ENCODE data around the gene COL18A1. TPM values are rescaled to one million over a fixed set of nuclear protein-coding genes. Genes with fewer than 3 reads are reported as not detected.

COL18A1 gene
- total and polyA plus RNA-seq, 5 donors from 2014 or later = 0.29 to 2.7 (median 1.3) TPM

- Mint-ChIP-seq H3K4me1 (peaks cover 0 to 4% (median 2%) of the 10 kb centered on the region in 4 donors), H3K36me3 (no peaks in the 10 kb centered on the region), H3K27me3 (no peaks in the 10 kb centered on the region), H3K27ac (no peak overlapping the region), H3K9me3 (peaks cover 0 to 1% (median 0%) of the 10 kb centered on the region in 7 donors), H3K4me3 (no peak overlapping the region)
- no peaks in the 10 kb centered on the region for H3K4me1 ChIP-seq (ENCODE audit: control insufficient read depth, insufficient read depth, low read length, poor library complexity, severe bottlenecking)
- no peaks in the 10 kb centered on the region for H3K9me3 ChIP-seq (ENCODE audit: control insufficient read depth in 2 of 2, low read length in 2 of 2)
- H3K36me3 ChIP-seq (ENCODE audit: control insufficient read depth, insufficient read depth, low read length) = no peaks in the 10 kb centered on the region
- H3K4me3 ChIP-seq (ENCODE audit: low read depth, low read length) = no peak overlapping the region
- H3K27ac ChIP-seq (ENCODE audit: insufficient read depth, low read length, poor library complexity, severe bottlenecking) = no peak overlapping the region
- H3K27me3 ChIP-seq (ENCODE audit: control insufficient read depth, insufficient read depth, low read length) = no peaks in the 10 kb centered on the region
- ATAC-seq (ENCODE audit: low read depth in 2 of 2) (no peak), DNase-seq (no peak)
Observed at GRCh38 chr21:45454060-45454925, 49.3 kb downstream of the COL18A1 start.

DNA sequence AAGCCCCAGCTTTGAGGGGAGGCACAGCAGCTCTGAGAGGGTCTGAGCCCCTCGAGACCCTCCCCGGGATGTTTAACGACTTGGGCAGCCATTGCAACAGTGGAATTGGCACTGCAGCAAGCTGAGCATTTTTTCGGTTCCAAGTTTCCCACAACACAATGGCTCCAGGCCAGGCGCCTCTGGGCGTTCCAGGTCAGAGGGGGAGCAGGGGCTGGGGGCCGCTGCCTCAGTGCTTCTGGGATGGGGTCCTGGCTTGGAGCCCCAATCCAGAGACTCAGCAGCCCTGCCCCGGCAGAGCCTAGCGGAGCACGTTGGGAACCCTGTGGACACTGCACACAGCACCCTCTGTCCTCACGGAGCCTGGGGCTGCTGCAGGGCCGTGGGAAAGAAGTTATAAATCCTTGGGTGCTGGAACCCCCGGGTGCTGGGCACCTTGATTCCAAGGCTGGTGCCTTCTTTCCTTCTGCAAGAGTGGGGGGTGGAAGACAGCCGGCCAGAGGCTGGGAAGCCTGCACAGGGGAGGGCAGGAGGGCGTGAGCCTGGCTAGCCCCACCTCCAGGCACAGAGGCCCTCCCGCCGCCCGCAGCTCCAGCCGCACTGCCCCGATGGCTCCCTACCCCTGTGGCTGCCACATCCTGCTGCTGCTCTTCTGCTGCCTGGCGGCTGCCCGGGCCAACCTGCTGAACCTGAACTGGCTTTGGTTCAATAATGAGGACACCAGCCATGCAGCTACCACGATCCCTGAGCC lies 50.1 kb downstream of the COL18A1 start:
- H3K4me3 ChIP-seq (ENCODE audit: low read depth, low read length) = no peak overlapping the region
- no peaks in the 10 kb centered on the region for H3K36me3 ChIP-seq (ENCODE audit: control insufficient read depth, insufficient read depth, low read length)
- no peaks in the 10 kb centered on the region for H3K9me3 ChIP-seq (ENCODE audit: control insufficient read depth in 2 of 2, low read length in 2 of 2)
- Mint-ChIP-seq H3K9me3 (peaks cover 0 to 1% (median 0%) of the 10 kb centered on the region in 7 donors), H3K27ac (no peak overlapping the region), H3K27me3 (no peaks in the 10 kb centered on the region), H3K4me3 (no peak overlapping the region), H3K4me1 (peaks cover 0 to 4% (median 2%) of the 10 kb centered on the region in 4 donors), H3K36me3 (no peaks in the 10 kb centered on the region)
- no peak overlapping the region for H3K27ac ChIP-seq (ENCODE audit: insufficient read depth, low read length, poor library complexity, severe bottlenecking)
- H3K27me3 ChIP-seq (ENCODE audit: control insufficient read depth, insufficient read depth, low read length) = no peaks in the 10 kb centered on the region
- ATAC-seq (ENCODE audit: low read depth in 2 of 2) (no peak), DNase-seq (peak in 1 of 3 donors; percentile 7)
- H3K4me1 ChIP-seq (ENCODE audit: control insufficient read depth, insufficient read depth, low read length, poor library complexity, severe bottlenecking) = no peaks in the 10 kb centered on the region

GRCh38 chr21:45455674-45456583 lies 51.0 kb downstream of the COL18A1 start:
- Mint-ChIP-seq H3K4me1 (peaks cover 0 to 4% (median 2%) of the 10 kb centered on the region in 4 donors), H3K4me3 (no peak overlapping the region), H3K36me3 (no peaks in the 10 kb centered on the region), H3K9me3 (peaks cover 0 to 1% (median 0%) of the 10 kb centered on the region in 7 donors), H3K27ac (no peak overlapping the region), H3K27me3 (peaks cover 4% of the 10 kb centered on the region)
- Histone ChIP-seq H3K36me3 (ENCODE audit: control insufficient read depth, insufficient read depth, low read length) (no peaks in the 10 kb centered on the region), H3K4me1 (ENCODE audit: control insufficient read depth, insufficient read depth, low read length, poor library complexity, severe bottlenecking) (no peaks in the 10 kb centered on the region), H3K9me3 (ENCODE audit: control insufficient read depth in 2 of 2, low read length in 2 of 2) (no peaks in the 10 kb centered on the region), H3K27me3 (ENCODE audit: control insufficient read depth, insufficient read depth, low read length) (no peaks in the 10 kb centered on the region), H3K27ac (ENCODE audit: insufficient read depth, low read length, poor library complexity, severe bottlenecking) (no peak overlapping the region), H3K4me3 (ENCODE audit: low read depth, low read length) (no peak overlapping the region)
- no peak for DNase-seq
- ATAC-seq (ENCODE audit: low read depth in 2 of 2) = no peak

DNA sequence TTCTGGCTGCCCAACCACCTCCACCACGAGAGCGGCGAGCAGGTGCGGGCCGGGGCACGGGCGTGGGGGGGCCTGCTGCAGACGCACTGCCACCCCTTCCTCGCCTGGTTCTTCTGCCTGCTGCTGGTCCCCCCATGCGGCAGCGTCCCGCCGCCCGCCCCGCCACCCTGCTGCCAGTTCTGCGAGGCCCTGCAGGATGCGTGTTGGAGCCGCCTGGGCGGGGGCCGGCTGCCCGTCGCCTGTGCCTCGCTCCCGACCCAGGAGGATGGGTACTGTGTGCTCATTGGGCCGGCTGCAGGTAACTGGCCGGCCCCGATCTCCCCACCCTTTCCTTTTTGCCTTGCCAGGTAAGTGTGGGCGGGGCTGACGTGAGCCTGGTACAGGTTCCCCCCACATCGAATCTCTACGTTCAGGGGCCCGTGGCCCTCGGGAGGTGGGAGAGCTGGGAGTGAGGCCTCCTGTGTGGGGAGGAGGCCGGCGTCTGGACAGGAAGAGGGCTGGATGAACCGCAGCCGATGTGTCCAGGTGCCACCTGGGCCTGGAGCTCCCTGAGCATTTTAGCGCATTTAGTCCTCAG lies 51.7 kb downstream of the COL18A1 start:
- DNase-seq (no peak), ATAC-seq (ENCODE audit: low read depth in 2 of 2) (no peak)

DNA sequence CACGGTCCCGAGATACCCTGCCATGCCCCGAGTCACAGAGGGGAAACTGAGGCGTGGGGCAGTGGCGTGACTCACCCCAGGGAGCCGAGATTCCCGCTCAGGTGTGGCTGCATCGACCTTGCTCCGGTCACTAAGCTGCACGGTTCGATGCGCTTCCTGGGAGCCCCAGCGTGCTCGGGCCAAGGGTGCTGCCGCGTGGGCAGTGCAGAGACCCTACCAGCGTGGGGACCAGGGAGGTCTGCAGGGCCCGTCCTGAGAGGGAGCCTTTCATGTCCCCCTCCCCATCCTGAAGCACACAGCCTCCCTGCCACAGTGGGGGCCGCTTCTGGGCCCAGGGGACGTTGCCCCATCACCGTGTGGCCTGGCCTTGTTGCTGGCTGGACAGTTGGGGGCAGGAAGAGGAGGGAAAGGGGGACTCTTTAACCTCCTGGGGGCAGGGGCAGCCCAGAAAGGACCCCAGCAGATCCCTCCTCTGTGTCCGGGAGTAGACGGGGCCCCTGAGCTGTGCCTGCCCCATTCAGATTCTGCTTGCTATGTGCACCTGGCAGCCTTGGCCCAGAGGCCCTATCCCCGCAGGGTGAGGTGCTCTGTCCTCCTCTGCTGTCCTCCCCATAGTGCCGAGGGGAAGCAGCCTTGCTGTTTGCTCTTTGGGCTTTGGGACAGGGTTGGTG lies 52.3 kb downstream of the COL18A1 start:
- no peak overlapping the region for H3K4me3 ChIP-seq (ENCODE audit: low read depth, low read length)
- no peaks in the 10 kb centered on the region for H3K4me1 ChIP-seq (ENCODE audit: control insufficient read depth, insufficient read depth, low read length, poor library complexity, severe bottlenecking)
- H3K36me3 Mint-ChIP-seq = no peaks in the 10 kb centered on the region
- no peaks in the 10 kb centered on the region for H3K36me3 ChIP-seq (ENCODE audit: control insufficient read depth, insufficient read depth, low read length)
- H3K9me3 ChIP-seq (ENCODE audit: control insufficient read depth in 2 of 2, low read length in 2 of 2) = no peaks in the 10 kb centered on the region
- DNase-seq (no peak), ATAC-seq (ENCODE audit: low read depth in 2 of 2) (no peak)
- H3K27me3 Mint-ChIP-seq = peaks cover 4% of the 10 kb centered on the region
- H3K9me3 Mint-ChIP-seq = peaks cover 0 to 3% (median 0%) of the 10 kb centered on the region in 7 donors
- H3K27ac Mint-ChIP-seq = no peak overlapping the region
- no peaks in the 10 kb centered on the region for H3K27me3 ChIP-seq (ENCODE audit: control insufficient read depth, insufficient read depth, low read length)
- H3K4me3 Mint-ChIP-seq = no peak overlapping the region
- peaks cover 0 to 4% (median 2%) of the 10 kb centered on the region in 4 donors for H3K4me1 Mint-ChIP-seq
- H3K27ac ChIP-seq (ENCODE audit: insufficient read depth, low read length, poor library complexity, severe bottlenecking) = no peak overlapping the region

More for the DNA sequence above, 51.7 kb downstream of the COL18A1 start:
- Mint-ChIP-seq H3K27me3 (peaks cover 4% of the 10 kb centered on the region), H3K27ac (no peak overlapping the region), H3K36me3 (no peaks in the 10 kb centered on the region), H3K4me1 (peaks cover 0 to 4% (median 2%) of the 10 kb centered on the region in 4 donors), H3K4me3 (no peak overlapping the region), H3K9me3 (peaks cover 0 to 1% (median 0%) of the 10 kb centered on the region in 7 donors)
- no peaks in the 10 kb centered on the region for H3K27me3 ChIP-seq (ENCODE audit: control insufficient read depth, insufficient read depth, low read length)
- no peak overlapping the region for H3K27ac ChIP-seq (ENCODE audit: insufficient read depth, low read length, poor library complexity, severe bottlenecking)
- no peaks in the 10 kb centered on the region for H3K4me1 ChIP-seq (ENCODE audit: control insufficient read depth, insufficient read depth, low read length, poor library complexity, severe bottlenecking)
- no peaks in the 10 kb centered on the region for H3K9me3 ChIP-seq (ENCODE audit: control insufficient read depth in 2 of 2, low read length in 2 of 2)
- no peak overlapping the region for H3K4me3 ChIP-seq (ENCODE audit: low read depth, low read length)
- H3K36me3 ChIP-seq (ENCODE audit: control insufficient read depth, insufficient read depth, low read length) = no peaks in the 10 kb centered on the region

- ATAC-seq (ENCODE audit: low read depth in 2 of 2) (no peak), DNase-seq (no peak)
- Histone ChIP-seq H3K9me3 (ENCODE audit: control insufficient read depth in 2 of 2, low read length in 2 of 2) (no peaks in the 10 kb centered on the region), H3K4me1 (ENCODE audit: control insufficient read depth, insufficient read depth, low read length, poor library complexity, severe bottlenecking) (no peaks in the 10 kb centered on the region), H3K27ac (ENCODE audit: insufficient read depth, low read length, poor library complexity, severe bottlenecking) (no peak overlapping the region), H3K36me3 (ENCODE audit: control insufficient read depth, insufficient read depth, low read length) (no peaks in the 10 kb centered on the region), H3K4me3 (ENCODE audit: low read depth, low read length) (no peak overlapping the region), H3K27me3 (ENCODE audit: control insufficient read depth, insufficient read depth, low read length) (no peaks in the 10 kb centered on the region)
- Mint-ChIP-seq H3K27ac (no peak overlapping the region), H3K9me3 (peaks cover 0 to 8% (median 1%) of the 10 kb centered on the region in 7 donors), H3K27me3 (peaks cover 9% of the 10 kb centered on the region), H3K36me3 (no peaks in the 10 kb centered on the region), H3K4me3 (no peak overlapping the region), H3K4me1 (peaks cover 0 to 4% (median 2%) of the 10 kb centered on the region in 4 donors)
Observed at GRCh38 chr21:45457832-45458172, 52.8 kb downstream of the COL18A1 start.
